HepG2 (cell line): ENCODE results near the gene EFEMP2.

Experiments
- ATF3 ChIP-seq: sonication (generic); formaldehyde crosslinking; IDR thresholded peaks from 2 replicates; pipeline ENCODE4 v1.4.0; 2020; ENCODE audit warnings: missing genetic modification reagents
- BHLHE40 ChIP-seq: IDR thresholded peaks from 2 replicates; pipeline ENCODE4 v1.6.1; 2011; ENCODE audit warnings: low read length, improper control_type of control experiment
- CTCF ChIP-seq: sonication (generic); formaldehyde crosslinking; IDR thresholded peaks from 2 replicates; pipeline ENCODE4 v1.5.0; 2020; ENCODE audit warnings: mild to moderate bottlenecking, missing genetic modification reagents, moderate library complexity
- FOSL2 ChIP-seq: sonication (generic); formaldehyde crosslinking; IDR thresholded peaks from 2 replicates; pipeline ENCODE4 v1.4.0; 2020; ENCODE audit warnings: missing genetic modification reagents
- POLR2AphosphoS5 ChIP-seq: IDR thresholded peaks from 2 replicates; pipeline ENCODE4 v1.6.1; 2012; ENCODE audit warnings: low read depth, low read length
- REST ChIP-seq, 2 experiments: IDR thresholded peaks; 2 replicates each; pipeline ENCODE4 v1.6.1; 2011 to 2012; ENCODE audit warnings: low read length in 2 of 2, borderline replicate concordance in 1 of 2, low read depth in 1 of 2, mild to moderate bottlenecking in 1 of 2, moderate library complexity in 1 of 2
- ZNF550 ChIP-seq: sonication (generic); formaldehyde crosslinking; IDR thresholded peaks from 2 replicates; pipeline ENCODE4 v1.4.0; 2020; ENCODE audit warnings: mild to moderate bottlenecking, missing genetic modification reagents, borderline replicate concordance

- TF ChIP-seq ZNF550 (CRISPR knock-in tag) (no peak), ATF3 (CRISPR knock-in tag) (no peak), CTCF (CRISPR knock-in tag) (no peak), REST (IDR thresholded peaks at IDR 0.05; ENCODE audit: borderline replicate concordance in 1 of 2, low read depth in 1 of 2, low read length in 2 of 2) (no peak), BHLHE40 (no peak), FOSL2 (CRISPR knock-in tag) (no peak), POLR2AphosphoS5 (no peak)
These were observed 40.2 kb upstream of the EFEMP2 start for GRCh38 chr11:65912845-65913244.
